HG02970 (cell line): ENCODE data around the gene PTGS2.

Source experiments
- ATAC-seq: cut with Tn5 transposase; IDR thresholded peaks from one replicate; pipeline ENCODE4 v1.9.1; 2021; ENCODE audit warnings: mild to moderate bottlenecking, moderate library complexity, moderate number of reproducible peaks; ENCODE audit not compliant: unreplicated experiment, low FRiP score

The PTGS2 gene

DNA sequence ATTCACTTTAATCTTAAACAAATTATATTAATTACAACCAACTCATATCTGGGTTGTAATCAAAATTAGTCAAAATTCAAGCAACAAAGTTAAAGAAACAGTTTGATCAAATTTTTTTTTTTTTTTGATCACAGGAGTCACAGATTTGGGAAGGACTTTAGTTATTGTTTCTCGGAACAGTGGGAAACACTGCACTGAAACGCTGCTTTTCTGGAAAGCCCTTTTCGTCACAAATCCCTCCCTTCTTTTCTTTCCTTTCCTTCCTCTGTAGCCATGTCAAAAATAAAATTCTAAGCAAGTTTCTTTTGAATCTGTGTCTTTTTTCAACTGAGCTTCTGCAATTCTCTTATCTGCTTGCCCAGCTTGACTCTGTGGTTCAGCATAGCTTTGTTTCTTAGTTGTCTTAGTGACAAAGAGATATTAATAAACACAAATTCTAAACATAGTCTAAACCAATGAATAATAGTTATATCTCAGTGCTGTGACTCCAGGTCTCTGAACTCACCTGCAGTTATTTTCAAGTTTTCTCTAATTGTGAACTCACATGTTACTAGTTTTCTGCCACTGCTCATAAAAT is 53.8 kb downstream of the PTGS2 start:
- no peak for ATAC-seq

DNA sequence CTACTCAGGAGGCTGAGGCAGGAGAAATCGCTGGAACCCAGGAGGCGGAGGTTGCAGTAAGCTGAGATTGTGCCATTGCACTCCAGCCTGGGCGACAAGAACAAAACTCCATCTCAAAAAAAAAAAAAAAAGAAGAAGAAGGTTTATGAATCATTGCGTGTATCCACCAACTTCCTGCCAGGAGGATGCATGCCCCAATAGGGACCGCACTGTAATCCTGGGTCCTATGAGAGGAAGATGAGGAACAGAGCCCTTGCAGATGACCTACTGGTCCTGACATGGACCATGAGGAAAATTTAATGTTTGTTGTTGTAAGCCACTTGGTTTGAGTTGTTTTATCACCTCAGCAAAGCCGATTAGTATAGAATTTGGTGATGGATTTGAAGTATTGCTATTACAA is 56.7 kb downstream of the PTGS2 start:
- ATAC-seq: no peak
